Gastrocnemius medialis (tissue), 4 donors: Measurements from ENCODE around the gene RSPH9.

ENCODE experiments used
- CTCF ChIP-seq, 5 experiments: fragments of 450-650 bp in 3 of 5; fragments of 200-600 bp in 2 of 5; sonication (generic) in 2 of 5; IDR thresholded peaks in 4 of 5; conservative IDR thresholded peaks in 1 of 5; 1 replicate in 4 of 5; 2 replicates in 1 of 5; pipeline ENCODE4 v1.5.1; 2016 to 2019; ENCODE audit warnings: antibody characterized with exemption in 5 of 5, mild to moderate bottlenecking in 3 of 5, moderate library complexity in 3 of 5
- POLR2A ChIP-seq, 2 donors: fragments of 450-650 bp; IDR thresholded peaks; one replicate each; pipeline ENCODE4 v1.6.1; 2017; ENCODE audit warnings: antibody characterized with exemption in 2 of 2, mild to moderate bottlenecking in 2 of 2, moderate library complexity in 2 of 2

GRCh38 chr6:43695967-43696291 is 51.1 kb downstream of the RSPH9 start:
- TF ChIP-seq POLR2A (IDR thresholded peaks at IDR 0.05) = no peak
- TF ChIP-seq CTCF (IDR thresholded peaks at IDR 0.05 in 4 of 5, conservative IDR thresholded peaks at IDR 0.05 in 1 of 5) = no peak
